GM19238 (cell line): Measurements from ENCODE around the gene ITM2C.

ENCODE experiments used
- DNase-seq: peaks from one replicate; pipeline ENCODE4 v3.0.0; 2011; ENCODE audit warnings: low spot score; ENCODE audit not compliant: insufficient read length

ITM2C gene, protein sequence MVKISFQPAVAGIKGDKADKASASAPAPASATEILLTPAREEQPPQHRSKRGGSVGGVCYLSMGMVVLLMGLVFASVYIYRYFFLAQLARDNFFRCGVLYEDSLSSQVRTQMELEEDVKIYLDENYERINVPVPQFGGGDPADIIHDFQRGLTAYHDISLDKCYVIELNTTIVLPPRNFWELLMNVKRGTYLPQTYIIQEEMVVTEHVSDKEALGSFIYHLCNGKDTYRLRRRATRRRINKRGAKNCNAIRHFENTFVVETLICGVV

DNA sequence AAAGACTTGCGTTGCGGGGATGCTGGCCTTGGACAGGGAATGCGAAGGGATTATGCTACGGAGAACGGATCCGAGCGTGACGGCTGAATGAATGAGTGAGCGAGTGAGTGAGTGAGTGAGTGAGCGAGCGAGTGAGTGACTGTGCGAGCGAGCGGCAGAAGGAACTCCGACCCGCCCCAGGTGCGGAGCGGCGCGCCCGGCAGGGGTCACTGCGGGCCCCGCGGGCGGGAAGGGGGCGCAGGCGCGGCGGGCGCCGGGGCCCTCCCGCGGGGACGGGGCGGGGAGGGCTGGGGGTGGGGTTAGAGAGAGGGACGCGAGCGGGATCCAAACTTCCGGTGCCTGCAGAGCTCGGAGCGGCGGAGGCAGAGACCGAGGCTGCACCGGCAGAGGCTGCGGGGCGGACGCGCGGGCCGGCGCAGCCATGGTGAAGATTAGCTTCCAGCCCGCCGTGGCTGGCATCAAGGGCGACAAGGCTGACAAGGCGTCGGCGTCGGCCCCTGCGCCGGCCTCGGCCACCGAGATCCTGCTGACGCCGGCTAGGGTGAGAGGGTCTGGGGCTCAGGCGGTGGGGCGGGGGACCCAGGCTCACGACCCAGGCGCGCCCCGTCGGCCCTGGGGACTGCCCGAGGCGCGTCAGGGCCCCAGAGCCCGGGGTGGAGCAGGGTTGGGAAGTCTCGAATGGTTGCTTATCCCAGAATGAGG, at the start of gene ITM2C:
ITM2C (plus strand) TSS at position 338 of the 702 bp plus-strand sequence; CDS start at position 422, 84 bp downstream.
- DNase-seq = peak; percentile 80

DNA sequence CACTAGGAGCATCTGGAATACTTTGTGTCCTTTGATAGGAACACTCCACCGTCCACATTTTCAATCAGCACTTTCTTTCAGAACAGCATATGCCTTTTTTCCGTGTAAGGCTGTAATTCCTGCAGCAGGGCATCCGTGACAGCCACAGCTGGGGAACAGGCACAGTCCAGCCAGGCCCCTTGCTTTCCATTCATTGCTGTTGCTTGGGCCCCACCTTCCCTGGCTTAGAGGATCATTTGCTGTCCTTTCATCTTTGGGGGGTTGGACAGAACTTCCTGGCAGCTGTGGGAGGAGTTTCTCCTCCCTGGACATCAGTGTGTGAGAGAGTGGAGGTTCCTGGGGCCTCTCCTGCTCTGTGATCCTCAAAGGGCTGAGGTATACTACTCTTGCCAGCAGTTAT, 49.7 kb upstream of the ITM2C start:
- no peak for DNase-seq

DNA sequence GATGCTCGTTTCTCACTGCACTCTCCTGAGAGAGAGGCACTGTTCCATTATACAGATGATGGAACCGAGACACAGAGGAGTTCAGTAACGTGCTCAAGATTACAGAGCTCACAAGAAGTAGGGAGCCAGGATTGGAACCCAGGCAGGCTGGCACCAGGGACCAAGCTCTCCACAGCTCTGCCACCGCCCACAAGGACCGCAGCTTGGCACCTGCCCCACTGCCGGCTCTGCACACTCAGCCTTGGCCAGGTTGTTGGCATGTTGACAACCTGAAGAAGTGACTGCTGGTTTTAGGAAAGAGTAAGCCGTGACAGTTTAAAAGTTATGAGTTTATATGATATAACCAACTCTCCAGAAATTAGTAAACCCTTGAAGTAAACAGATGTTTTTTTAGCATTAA, 48.0 kb upstream of the ITM2C start:
- no peak for DNase-seq

DNA sequence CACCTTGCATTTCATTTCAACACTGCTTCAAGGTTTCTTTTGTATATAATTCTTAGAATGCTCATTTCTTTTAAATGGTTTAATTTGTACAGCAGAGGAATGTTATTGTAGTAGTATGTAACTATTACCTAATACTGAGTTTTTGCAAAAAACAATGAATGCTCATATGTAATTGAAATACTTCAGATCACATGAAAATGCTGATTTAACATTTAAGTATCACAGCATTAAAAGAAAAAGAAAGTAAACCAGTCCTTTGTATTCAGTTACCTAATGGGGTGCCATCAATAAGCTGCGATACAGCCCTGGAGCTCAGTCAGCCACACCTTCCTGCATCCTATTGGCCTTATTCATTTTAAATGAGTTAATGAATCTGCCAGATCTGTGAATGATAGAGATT, 45.3 kb upstream of the ITM2C start:
- DNase-seq = no peak

DNA sequence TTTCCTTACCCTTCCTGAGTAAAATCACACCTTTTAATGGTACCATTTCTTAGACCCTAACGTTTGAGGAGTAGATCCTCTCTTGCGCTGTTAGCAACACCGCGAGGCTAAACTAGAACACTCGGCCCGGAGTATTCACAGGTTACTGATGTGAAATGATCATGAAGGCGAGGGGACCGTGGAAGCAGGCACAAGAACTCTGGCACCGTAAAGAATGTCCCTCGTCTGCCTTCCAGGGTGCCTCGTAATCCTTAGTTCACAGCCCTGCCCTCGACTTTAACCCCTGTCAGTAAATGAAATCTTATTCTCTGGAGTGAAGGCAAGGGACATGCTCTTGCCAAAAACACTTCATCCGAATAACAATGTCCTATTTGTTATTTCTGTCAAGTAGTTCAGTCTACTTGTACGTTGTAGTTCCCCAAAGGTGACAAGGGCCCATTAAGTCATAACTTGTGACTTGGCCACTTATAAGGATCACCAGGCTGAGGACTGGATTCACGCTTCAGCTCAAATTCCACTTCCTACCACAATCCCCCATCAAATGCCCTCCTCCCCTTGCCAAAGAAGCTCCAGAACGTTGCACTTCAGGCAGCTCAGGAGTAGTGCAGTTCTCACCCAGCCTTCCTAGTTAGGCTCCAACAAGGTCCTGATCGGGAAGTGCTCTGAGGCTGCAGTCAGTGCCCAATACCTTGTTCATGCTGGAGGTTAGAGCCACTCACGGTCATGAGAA, 43.3 kb upstream of the ITM2C start:
- DNase-seq = no peak

DNA sequence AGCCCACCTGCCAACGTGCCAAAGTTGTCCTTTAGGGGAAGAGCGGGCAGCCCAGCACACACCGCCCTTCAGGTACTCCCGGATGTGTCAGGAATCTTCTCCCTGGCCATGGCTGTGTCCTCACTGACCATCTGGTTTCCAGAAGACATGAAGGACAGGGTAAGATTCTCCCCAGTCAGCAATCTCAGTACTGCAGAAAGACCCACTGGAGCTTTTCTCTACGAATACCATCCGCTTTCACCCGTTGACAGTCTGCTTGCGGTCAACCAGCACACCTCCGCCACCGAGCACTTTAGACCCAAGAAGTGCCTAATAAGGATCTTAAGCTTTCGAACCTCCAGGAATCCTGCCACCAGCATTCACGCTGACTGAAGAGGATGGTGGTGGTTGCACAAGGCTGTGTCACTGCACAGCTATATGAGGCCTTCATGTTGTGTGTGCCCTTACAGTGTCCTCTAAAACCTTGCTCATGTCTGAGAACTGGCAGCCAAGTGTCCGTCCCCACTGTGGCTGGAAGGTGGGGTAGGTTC, 42.7 kb upstream of the ITM2C start:
- no peak for DNase-seq

DNA sequence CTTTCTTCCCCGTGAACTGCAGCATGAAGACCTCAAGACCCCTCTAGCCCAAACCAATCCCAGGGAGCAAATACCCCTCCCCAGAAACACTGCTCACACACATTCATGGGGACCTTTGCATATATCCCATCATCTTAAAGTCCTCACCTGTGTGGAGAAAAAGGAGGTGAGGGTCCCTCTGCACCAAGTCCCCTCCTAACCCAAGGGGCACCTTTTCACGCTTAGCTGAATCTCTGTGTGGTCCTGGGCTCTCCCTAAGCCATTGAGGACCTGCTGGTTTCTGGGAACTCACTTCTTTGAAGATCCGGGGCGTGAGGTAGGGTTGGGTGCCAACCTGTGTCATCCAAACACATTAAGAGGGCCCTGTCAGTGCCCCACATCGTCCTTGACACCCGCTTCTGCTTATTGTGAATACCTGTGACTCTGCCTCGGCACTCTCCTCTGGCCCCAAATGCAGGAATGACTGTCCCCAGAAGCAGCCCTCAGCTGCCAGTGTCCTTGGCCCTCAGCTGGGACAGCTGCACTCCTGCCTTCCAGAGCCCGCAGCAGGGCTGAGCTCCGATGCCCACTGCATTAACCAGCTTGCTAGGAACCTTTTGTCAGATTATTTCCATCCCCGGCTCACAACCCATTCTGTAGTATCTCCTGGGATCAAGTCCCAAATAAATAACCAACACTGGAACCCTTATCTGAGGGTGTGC, 41.3 kb upstream of the ITM2C start:
- DNase-seq = no peak

DNA sequence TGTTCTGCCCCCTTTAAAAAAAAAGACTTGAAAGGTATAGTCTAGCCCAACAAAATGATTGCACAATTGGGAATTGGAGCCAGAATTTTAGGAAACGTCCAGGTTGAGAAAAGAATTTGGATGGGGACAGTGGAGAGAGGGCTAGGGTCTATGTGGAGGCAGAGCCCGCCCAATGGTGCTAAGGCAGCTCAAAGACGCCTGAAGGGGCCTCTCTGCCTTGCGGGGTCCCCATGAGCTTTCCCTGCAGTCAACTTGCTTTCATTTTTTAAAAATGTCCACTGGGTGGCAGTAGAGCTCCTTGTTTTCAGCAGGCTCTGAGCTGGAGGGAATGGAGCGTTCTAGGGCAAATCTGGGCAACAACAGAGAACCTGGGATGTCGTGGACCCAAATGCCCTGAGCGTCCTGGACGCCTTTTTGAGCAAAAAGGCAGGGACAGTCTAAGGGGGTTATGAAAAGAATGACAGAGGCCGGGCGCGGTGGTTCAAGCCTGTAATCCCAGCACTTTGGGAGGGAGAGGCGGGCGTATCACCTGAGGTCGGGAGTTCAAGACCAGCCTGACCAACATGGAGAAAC, 40.2 kb upstream of the ITM2C start:
- DNase-seq = peak; percentile 68

DNA sequence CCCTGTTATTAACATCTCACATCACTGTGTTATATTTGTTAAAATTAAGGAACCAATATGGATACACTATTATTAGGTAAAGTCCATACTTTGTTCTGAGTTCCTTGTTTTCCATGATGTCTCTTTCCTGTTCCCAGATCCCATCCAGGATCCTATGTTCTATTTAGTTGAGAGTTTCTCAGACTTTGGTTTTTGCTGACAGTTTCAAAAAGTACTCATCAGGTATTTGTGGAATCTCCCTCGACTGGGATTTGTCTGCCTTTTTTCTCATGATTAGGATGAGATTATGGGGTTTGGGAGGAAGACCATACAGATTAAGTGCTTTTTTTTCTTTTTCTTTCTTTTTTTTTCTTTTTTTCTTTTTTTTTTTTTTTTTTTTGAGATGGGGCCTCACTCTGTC, 39.4 kb upstream of the ITM2C start:
- DNase-seq = no peak

DNA sequence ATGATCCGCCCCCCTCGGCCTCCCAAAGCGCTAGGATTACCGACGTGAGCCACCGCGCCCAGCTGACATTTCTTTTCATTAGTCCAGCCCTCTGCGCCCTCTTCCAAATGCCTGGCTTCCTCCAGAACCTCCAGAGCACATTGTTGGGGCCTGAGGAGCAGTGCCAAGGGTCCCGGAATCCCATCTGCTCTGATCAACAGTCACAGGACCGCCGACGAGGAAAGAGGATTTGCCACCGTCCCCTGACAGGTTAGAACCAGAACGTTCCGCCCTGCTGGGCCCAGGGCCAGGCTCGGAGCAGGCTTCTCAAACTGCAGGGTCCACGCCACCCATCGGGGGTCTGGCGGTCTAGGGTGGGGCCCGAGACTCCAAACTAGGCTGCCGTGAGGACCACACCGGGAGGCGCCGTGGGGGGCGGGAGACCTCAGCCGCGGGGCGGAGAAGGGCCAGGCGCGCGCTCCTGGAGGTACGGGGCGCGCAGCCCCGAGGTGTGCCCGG, 36.9 kb upstream of the ITM2C start:
- no peak for DNase-seq

DNA sequence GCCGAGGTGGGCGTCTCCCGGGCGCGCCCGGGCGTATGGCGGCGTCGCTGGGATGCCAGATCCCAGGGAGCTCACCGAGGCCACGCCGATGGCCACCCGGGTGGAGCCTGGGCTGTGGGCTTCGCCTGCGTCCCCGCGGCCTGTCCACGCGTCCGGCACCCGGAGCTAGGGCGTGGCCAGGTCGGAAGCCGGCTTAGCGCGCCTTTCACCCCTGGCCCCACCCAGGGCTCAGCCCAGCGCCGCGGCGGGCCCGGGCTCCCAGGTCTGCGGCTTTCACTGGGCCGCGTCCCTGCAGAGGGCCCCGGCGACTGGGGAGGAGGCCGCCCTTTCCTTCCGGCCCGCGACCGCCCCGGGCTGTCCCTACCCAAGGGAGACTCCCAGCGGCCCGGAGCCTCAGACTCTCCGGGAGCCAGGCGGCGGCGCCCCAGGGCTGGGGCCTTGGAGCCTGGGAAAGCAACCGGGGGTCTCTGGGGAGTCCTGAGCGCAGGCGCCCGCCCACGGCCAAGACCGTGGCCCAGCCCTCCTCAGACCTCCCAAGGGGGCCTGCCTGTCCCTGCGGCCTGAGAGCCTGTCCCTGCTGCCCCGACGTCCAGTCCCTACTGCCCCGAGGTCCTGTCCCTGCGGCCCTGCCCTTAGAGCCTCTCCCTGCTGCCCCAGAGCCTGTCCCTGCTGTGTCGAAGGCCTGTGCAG, 36.3 kb upstream of the ITM2C start:
- peak; percentile 11 for DNase-seq

DNA sequence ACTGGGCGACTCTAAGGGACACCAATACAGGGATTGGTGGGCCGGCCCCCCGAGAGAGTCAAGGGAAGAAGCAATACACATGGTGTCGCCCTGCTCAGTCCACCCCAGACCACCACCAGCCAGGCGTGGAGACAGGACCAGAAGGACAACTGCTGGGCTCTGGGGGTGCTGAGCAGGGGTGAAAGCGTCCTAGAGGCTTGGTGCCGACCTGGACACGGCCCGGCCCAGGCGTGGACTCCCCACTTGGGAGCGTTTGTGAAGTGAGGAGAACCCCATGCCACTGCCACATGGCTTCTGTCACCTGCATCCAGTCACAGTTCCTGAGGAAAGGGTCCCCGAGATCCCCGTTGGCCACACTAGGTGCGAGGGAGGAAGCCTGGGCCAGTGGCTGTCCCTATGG, 35.4 kb upstream of the ITM2C start:
- DNase-seq = no peak

DNA sequence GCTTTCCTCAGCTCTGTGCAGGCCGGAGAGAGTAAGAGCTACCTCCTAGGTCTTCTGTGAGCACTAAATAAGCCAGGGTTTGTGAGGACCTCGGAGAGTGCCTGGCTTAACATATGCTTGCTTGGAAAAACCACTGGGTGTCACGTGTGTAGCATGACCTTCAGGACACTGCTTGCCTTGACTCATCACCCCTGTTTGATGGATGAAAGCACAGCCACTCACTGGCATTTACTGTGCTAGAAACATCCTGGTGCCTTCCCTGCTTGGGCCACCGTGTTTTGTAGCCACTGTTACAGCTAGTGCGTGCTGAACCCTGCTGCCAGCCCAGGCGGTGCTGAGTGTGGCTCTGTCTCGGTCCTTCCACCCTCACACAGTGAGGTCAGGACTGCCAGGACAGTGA, 34.8 kb upstream of the ITM2C start:
- DNase-seq = no peak

DNA sequence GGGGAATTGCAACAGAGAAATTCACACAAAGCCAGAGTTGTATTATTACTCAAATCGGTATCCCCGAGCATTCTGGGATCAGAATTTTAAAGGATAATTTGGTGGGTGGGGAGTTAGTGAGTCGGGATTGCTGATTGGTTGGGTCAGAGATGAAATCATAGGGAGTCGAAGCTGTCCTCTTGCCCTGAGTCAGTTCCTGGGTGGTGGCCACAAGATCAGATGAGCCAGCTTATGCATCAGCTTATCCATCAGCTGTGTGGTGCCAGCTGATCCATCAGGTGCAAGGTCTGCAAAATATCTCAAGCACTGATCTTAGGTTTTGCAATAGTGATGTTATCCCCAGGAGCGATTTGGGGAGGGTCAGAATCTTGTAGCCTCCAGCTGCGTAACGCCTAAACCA, 34.3 kb upstream of the ITM2C start:
- no peak for DNase-seq

DNA sequence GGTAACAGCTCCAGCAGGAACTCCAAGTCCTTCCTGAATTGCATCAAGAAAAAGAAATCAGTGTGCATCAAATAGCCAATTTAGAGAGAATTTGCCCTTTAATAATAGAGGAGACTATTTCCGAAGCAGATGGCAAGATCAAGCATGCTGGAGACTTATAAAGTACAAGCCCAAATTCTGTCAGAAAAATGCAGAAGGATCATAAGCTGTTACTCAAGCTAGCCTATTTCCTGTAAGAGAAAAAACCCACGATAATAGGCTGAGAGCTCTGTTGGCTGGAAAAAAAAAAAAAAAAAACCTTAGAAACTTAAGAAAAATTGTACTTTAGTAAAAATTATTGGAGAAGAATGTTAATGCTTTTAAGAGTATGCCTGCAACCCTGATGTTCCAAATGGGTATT, 24.4 kb upstream of the ITM2C start:
- no peak for DNase-seq

DNA sequence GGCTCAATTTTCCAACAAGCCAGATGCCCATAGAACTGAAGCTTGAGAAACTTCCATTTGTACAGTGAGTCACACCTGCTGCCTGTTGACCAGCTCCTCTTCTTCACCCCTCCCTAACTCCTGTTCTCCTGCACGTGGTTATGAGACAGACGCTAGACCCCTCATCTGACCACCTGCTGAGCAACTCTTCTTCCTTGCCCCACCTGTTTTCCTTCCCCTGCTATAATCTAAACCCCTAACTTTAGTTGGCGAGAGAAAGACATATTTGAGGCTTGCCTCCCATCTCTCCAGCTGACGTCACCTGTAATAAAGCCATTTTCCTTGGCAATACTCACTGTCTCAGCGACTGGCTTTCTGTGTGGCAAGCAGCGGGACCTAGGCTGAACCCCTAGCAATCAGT, 22.3 kb upstream of the ITM2C start:
- no peak for DNase-seq

DNA sequence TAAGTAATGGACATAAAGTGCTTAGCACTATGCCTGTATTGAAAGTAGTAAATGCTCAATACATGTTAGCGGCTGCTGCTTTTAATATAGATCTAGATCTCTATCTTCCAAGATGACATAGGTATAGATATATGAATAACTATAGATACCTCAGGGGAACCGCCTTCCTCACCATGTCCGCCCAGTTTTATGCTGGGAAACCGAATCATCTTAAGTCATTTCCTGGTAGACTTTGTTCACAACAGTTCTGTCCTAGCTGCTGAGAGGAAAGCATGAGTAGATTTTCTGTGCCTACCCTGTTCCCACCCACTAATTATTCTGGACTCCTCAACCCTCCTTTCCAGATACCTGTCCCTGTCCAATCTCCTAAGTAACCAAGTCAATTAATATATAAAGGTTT, 21.6 kb upstream of the ITM2C start:
- DNase-seq = no peak

DNA sequence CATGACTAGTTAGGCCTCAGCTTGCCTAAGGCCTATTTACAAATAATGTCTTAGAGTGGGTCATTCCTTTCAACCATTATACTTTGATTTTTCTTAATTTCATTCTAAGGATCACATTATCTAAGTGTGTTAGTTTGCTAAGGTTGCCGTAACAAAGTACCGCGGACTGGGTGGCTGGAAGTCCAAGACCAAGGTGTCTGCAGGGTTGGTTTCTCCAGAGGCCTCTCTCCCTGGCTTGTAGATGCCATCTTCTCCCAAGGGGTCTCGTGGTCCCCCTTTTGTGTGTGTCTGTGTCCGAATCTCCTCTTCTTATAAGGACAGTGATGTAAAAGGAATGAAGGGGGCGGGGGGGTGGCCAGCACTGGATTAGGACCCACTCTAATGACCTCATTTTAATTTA, 18.4 kb upstream of the ITM2C start:
- DNase-seq = no peak

DNA sequence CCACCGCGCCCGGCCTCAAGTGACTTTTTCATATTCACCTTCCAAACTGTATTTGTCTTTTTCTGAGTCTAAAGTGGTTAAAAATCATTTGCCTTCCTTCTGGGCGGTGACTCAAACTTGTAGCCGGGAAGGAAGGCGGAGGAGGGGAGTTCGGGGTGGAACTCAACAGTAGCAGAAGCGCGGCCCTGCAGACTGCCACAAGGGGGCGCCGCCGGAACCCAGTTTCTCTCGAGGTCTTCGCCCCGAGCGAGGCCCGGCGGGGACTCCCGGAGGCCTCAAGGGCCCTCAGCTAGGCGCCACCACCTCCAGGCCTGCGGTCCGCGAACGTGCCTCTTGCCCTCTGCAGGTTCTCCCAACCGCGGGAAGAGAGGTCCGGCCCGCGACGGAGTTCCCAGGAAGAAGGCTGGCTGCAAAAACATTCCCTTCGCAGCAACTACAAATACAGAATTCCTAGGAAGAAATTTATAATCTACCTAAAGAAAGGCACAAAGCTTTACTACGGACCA, 16.8 kb upstream of the ITM2C start:
- peak; percentile 85 for DNase-seq

DNA sequence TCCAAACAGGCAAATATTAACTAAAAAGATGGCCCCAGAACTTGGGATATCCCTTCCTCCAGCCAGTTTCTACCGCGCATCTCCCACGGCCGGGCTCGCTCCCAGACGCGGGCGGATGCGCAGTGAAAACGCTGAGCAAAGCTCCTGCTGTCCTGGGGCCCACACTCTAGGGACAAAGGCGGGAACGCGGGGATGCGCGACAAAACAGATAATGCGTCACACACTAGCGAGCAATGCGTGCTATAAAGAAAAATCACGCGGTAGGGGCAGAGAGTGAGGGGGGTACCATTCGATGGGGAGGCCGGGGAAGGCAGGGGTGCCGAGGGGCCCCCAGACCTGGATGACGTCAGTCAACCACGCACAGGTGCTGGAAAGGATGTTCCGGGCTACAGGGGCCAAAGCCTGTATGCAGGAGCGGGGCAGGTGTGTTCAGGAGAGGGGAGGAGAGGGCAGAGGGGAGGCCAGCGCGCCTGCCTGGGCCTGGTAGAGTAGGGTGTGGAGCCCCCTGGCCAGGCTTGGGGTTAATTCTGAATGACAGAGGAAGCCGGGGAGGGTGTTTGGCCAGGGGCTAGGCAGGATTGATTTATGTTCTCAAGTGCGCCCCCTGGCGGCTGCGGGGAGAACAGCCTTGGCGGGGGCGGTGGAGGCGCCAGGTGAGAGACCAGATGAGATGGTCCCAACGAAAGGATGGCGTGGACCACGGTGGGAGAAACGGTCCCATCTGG, 14.9 kb upstream of the ITM2C start:
- DNase-seq = peak; percentile 61
